NCI-H748 treated with DMSO at 0.1 percent for 48 hours (cell line): Measurements from ENCODE around the gene ZNF70.

ENCODE experiments used
- DNase-seq: peaks from one replicate; lab custom pipeline; 2025; lab: John Stamatoyannopoulos, UW

ZNF70 gene

GRCh38 chr22:23716811-23717801, 33.8 kb downstream of the ZNF70 start:
- DNase-seq = peak; percentile 48

- DNase-seq = no peak
Measured at GRCh38 chr22:23715806-23716375, 35.0 kb downstream of the ZNF70 start.

- no peak for DNase-seq
Measured at GRCh38 chr22:23714596-23715578, 36.0 kb downstream of the ZNF70 start.

- DNase-seq = no peak
Measured at GRCh38 chr22:23713696-23714595, 37.0 kb downstream of the ZNF70 start.

GRCh38 chr22:23712256-23712655, 38.7 kb downstream of the ZNF70 start:
- no peak for DNase-seq

GRCh38 chr22:23709107-23709506, 41.8 kb downstream of the ZNF70 start:
- no peak for DNase-seq

- no peak for DNase-seq
Measured at GRCh38 chr22:23708270-23708669, 42.6 kb downstream of the ZNF70 start.

GRCh38 chr22:23705358-23705757, 45.6 kb downstream of the ZNF70 start:
- no peak for DNase-seq

GRCh38 chr22:23704829-23705228, 46.1 kb downstream of the ZNF70 start:
- DNase-seq = no peak

GRCh38 chr22:23704062-23704461, 46.9 kb downstream of the ZNF70 start:
- no peak for DNase-seq

- DNase-seq = no peak
Measured at GRCh38 chr22:23700706-23701105, 50.2 kb downstream of the ZNF70 start.

GRCh38 chr22:23698673-23699235, 52.2 kb downstream of the ZNF70 start:
- DNase-seq = no peak

- no peak for DNase-seq
Measured at GRCh38 chr22:23698094-23698493, 52.8 kb downstream of the ZNF70 start.

GRCh38 chr22:23697031-23697970, 53.6 kb downstream of the ZNF70 start:
- DNase-seq = no peak

GRCh38 chr22:23696326-23696851, 54.5 kb downstream of the ZNF70 start:
- no peak for DNase-seq

- DNase-seq = no peak
Measured at GRCh38 chr22:23695571-23696325, 55.2 kb downstream of the ZNF70 start.

GRCh38 chr22:23695141-23695540, 55.8 kb downstream of the ZNF70 start:
- no peak for DNase-seq

GRCh38 chr22:23693979-23694680, 56.8 kb downstream of the ZNF70 start:
- DNase-seq = no peak
